ENCODE results near the gene PID1.

PID1 gene

GRCh38 chr2:228987441-228988155, 283.5 kb downstream of the PID1 start:
- no peaks in the 10 kb centered on the region for H3K27me3 ChIP-seq (ENCODE audit: insufficient read depth, poor library complexity, severe bottlenecking)
- no peak overlapping the region for H3K27ac ChIP-seq (replicated peaks)
- TF ChIP-seq SPI1 (IDR thresholded peaks at IDR 0.05; ENCODE audit: borderline replicate concordance, low read depth) (no peak), GABPA (IDR thresholded peaks at IDR 0.05; ENCODE audit: low read depth) (no peak), CTCF (IDR thresholded peaks at IDR 0.05; ENCODE audit: insufficient read depth, low read length) (no peak), POLR2AphosphoS5 (IDR thresholded peaks at IDR 0.05; ENCODE audit: low read depth) (no peak), REST (IDR thresholded peaks at IDR 0.05; ENCODE audit: insufficient replicate concordance, low read depth) (no peak)
- H3K4me3 ChIP-seq (replicated peaks; ENCODE audit: insufficient read depth, low read length), result no peak overlapping the region
- no peak for DNase-seq (ENCODE audit: low read depth in 1 of 2, low spot score in 1 of 2)

GRCh38 chr2:228986961-228987360, 284.1 kb downstream of the PID1 start:
- TF ChIP-seq CTCF (IDR thresholded peaks at IDR 0.05; ENCODE audit: insufficient read depth, low read length) (no peak), GABPA (IDR thresholded peaks at IDR 0.05; ENCODE audit: low read depth) (no peak), SPI1 (IDR thresholded peaks at IDR 0.05; ENCODE audit: borderline replicate concordance, low read depth) (no peak), POLR2AphosphoS5 (IDR thresholded peaks at IDR 0.05; ENCODE audit: low read depth) (no peak), REST (IDR thresholded peaks at IDR 0.05; ENCODE audit: insufficient replicate concordance, low read depth) (no peak)
- no peak for DNase-seq (ENCODE audit: low read depth in 1 of 2, low spot score in 1 of 2)
- Histone ChIP-seq H3K4me3 (replicated peaks; ENCODE audit: insufficient read depth, low read length) (no peak overlapping the region), H3K27ac (replicated peaks) (no peak overlapping the region), H3K27me3 (ENCODE audit: insufficient read depth, poor library complexity, severe bottlenecking) (no peaks in the 10 kb centered on the region)

GRCh38 chr2:228983700-228984099, 287.4 kb downstream of the PID1 start:
- H3K4me3 ChIP-seq (replicated peaks; ENCODE audit: insufficient read depth, low read length), result no peak overlapping the region
- no peak overlapping the region for H3K27ac ChIP-seq (replicated peaks)
- TF ChIP-seq GABPA (IDR thresholded peaks at IDR 0.05; ENCODE audit: low read depth) (no peak), SPI1 (IDR thresholded peaks at IDR 0.05; ENCODE audit: borderline replicate concordance, low read depth) (no peak), CTCF (IDR thresholded peaks at IDR 0.05; ENCODE audit: insufficient read depth, low read length) (no peak), REST (IDR thresholded peaks at IDR 0.05; ENCODE audit: insufficient replicate concordance, low read depth) (no peak), POLR2AphosphoS5 (IDR thresholded peaks at IDR 0.05; ENCODE audit: low read depth) (no peak)
- no peak for DNase-seq (ENCODE audit: low read depth in 1 of 2, low spot score in 1 of 2)
- no peaks in the 10 kb centered on the region for H3K27me3 ChIP-seq (ENCODE audit: insufficient read depth, poor library complexity, severe bottlenecking)
